DOHH2 (cell line): Measurements from ENCODE around the gene PCK2.
"Not testable (repeated sequence)": the region's sequence is repeated elsewhere in the genome, so short reads cannot be mapped to it uniquely, and the experiment has no call there.

Experiments used
- H3F3A ChIP-seq: fragments of 200-600 bp; sonication (generic), shearing (Covaris generic); 2 replicates; pipeline ENCODE4 v1.6.0; 2016; ENCODE audit warnings: antibody characterized with exemption, mild to moderate bottlenecking; ENCODE audit not compliant: control insufficient read depth, insufficient read depth
- H3K27ac ChIP-seq: fragments of 200-600 bp; sonication (generic); 2 replicates; pipeline ENCODE4 v1.5.1; 2014; ENCODE audit warnings: low read depth, mild to moderate bottlenecking, low read length, moderate library complexity
- H3K27me3 ChIP-seq: fragments of 200-600 bp; sonication (generic); 2 replicates; pipeline ENCODE4 v1.6.1; 2014; ENCODE audit warnings: mild to moderate bottlenecking, low read length, mixed read lengths; ENCODE audit not compliant: control insufficient read depth
- H3K36me3 ChIP-seq: fragments of 200-600 bp; sonication (generic); 2 replicates; pipeline ENCODE4 v1.6.1; 2014; ENCODE audit warnings: mild to moderate bottlenecking, low read length, moderate library complexity, mixed read lengths; ENCODE audit not compliant: control insufficient read depth
- H3K4me1 ChIP-seq: fragments of 200-600 bp; sonication (generic); 2 replicates; pipeline ENCODE4 v1.6.1; 2014; ENCODE audit warnings: mild to moderate bottlenecking, low read length, mixed read lengths; ENCODE audit not compliant: control insufficient read depth
- H3K4me2 ChIP-seq: fragments of 200-600 bp; sonication (generic); 2 replicates; pipeline ENCODE4 v1.6.0; 2014; ENCODE audit warnings: mild to moderate bottlenecking, low read length, moderate library complexity
- H3K4me3 ChIP-seq: fragments of 200-600 bp; sonication (generic); 2 replicates; pipeline ENCODE4 v1.5.1; 2014; ENCODE audit warnings: mild to moderate bottlenecking, low read length, mixed read lengths
- H3K79me2 ChIP-seq: fragments of 200-600 bp; sonication (generic); 2 replicates; pipeline ENCODE4 v1.6.1; 2014; ENCODE audit warnings: mild to moderate bottlenecking, low read length, mixed read lengths; ENCODE audit not compliant: control insufficient read depth
- H3K9me2 ChIP-seq: fragments of 200-600 bp; sonication (generic); replicated peaks from 2 replicates; pipeline ENCODE4 v1.6.1; 2014; ENCODE audit warnings: mild to moderate bottlenecking, low read length, mixed read lengths; ENCODE audit not compliant: control insufficient read depth
- H3K9me3 ChIP-seq: fragments of 200-600 bp; sonication (generic); 2 replicates; pipeline ENCODE4 v1.6.1; 2014; ENCODE audit warnings: antibody characterized with exemption, low read length, mixed read lengths; ENCODE audit not compliant: control insufficient read depth, insufficient read depth
- H4K20me1 ChIP-seq: fragments of 200-600 bp; sonication (generic); 2 replicates; pipeline ENCODE4 v1.6.0; 2014; ENCODE audit warnings: low read depth, mild to moderate bottlenecking, antibody characterized with exemption, low read length, moderate library complexity; ENCODE audit not compliant: control insufficient read depth, insufficient read depth
- EZH2phosphoT487 ChIP-seq: fragments of 200-600 bp; sonication (generic); IDR thresholded peaks from 2 replicates; pipeline ENCODE4 v1.6.1; 2017; ENCODE audit warnings: borderline replicate concordance, mild to moderate bottlenecking, antibody characterized with exemption, low read length, moderate library complexity, mixed read lengths
- TF ChIP-seq, protein P1 (sequence below): fragments of 200-600 bp; sonication (generic); IDR thresholded peaks from one replicate; pipeline ENCODE4 v1.5.1; 2014; ENCODE audit warnings: antibody characterized with exemption, mild to moderate bottlenecking, low read depth, low read length; ENCODE audit not compliant: poor library complexity, severe bottlenecking

PCK2 gene

DNA sequence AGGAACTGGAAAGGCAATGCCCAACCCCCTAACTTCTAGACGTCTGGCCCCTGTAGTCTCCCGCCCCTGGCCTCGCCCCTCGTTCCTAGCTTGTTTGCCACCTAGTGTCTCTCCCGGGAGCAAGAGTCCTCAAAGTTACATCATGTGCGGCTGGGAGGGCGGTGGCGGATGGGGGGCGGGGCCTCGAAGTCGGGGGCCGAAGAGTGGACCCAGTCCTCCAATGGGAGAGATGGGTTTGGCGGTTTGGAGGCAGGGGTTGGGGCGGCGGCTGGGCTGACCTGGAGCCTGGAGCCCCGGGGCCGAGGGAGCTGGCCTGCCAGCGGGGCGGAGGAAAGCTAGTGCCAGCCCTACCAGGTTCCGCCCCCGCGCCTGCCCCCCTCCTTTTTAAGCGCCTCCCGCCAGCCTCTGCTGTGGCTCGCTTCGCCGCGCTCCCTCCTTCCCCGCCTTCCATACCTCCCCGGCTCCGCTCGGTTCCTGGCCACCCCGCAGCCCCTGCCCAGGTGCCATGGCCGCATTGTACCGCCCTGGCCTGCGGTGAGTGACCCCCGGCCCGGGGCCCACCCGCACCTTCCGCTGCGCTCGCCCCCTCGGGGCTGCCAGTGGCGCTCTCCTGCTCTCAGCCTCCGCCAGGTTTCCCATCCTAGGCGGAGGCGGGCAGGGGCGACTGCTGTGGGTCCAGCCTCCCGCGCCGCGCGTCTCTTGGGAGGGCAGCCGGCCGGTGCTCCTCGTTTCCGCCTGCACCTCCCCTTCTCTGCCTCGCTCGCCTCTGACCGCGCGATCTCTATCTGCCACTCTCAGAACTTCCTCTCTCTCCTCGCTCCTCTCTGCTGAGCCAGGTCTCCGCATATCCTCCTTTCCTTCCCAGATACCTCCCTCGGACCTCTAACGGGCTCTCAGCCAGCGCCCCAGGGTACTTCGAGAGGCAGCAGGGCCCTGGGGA lies at the start of gene PCK2:
PCK2 (plus strand) TSS at position 411 of the 940 bp plus-strand sequence; CDS start at position 506, 95 bp downstream.
- TF ChIP-seq, protein P1, sequence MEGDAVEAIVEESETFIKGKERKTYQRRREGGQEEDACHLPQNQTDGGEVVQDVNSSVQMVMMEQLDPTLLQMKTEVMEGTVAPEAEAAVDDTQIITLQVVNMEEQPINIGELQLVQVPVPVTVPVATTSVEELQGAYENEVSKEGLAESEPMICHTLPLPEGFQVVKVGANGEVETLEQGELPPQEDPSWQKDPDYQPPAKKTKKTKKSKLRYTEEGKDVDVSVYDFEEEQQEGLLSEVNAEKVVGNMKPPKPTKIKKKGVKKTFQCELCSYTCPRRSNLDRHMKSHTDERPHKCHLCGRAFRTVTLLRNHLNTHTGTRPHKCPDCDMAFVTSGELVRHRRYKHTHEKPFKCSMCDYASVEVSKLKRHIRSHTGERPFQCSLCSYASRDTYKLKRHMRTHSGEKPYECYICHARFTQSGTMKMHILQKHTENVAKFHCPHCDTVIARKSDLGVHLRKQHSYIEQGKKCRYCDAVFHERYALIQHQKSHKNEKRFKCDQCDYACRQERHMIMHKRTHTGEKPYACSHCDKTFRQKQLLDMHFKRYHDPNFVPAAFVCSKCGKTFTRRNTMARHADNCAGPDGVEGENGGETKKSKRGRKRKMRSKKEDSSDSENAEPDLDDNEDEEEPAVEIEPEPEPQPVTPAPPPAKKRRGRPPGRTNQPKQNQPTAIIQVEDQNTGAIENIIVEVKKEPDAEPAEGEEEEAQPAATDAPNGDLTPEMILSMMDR: no peak
- TF ChIP-seq EZH2phosphoT487: no peak
- no peaks in the 10 kb centered on the region for H3K9me2 ChIP-seq
- H3K4me1 ChIP-seq: peaks cover 33% of the 10 kb centered on the region
- peak within 1 kb of the TSS; percentile 87 for H3K4me3 ChIP-seq
- H3K79me2 ChIP-seq: peaks cover 17% of the 10 kb centered on the region
- H3K27ac ChIP-seq: peak within 1 kb of the TSS; percentile 93
- H3K4me2 ChIP-seq: peak within 1 kb of the TSS; percentile 86
- H3K27me3 ChIP-seq: no peaks in the 10 kb centered on the region
- no peaks in the 10 kb centered on the region for H4K20me1 ChIP-seq
- H3K9me3 ChIP-seq: no peaks in the 10 kb centered on the region
- H3F3A ChIP-seq: peaks cover 14% of the 10 kb centered on the region
- peaks cover 32% of the 10 kb centered on the region for H3K36me3 ChIP-seq

DNA sequence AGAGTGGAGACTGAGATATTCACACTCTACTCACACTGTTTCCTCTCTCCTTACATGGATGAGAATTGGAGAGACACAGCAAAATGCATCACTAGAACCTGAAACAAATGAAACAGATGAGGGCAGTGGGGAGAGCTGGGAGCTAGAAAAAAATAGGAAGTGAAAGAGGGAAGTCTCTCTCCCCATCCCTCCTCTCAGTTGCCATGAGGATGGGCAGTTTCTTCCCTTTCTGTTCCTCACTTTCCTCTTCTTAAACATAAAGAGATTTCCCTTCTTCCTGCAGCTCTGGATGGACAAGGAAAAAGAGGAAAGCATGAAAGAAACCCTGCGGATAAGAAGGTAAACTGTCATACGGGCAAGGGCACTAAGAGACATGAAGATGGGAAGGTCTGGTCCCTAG lies 45.1 kb upstream of the PCK2 start:
- peak overlapping the region; percentile 1; the same call in 1 of the 2 replicates for H3K4me3 ChIP-seq
- peak overlapping the region; percentile 32 for H3K4me2 ChIP-seq
- H3K4me1 ChIP-seq: peaks cover 47% of the 10 kb centered on the region
- not testable (repeated sequence) for H3K36me3 ChIP-seq, H3F3A ChIP-seq, H3K79me2 ChIP-seq, H4K20me1 ChIP-seq, H3K9me3 ChIP-seq, H3K9me2 ChIP-seq
- 0 out of 2 replicates have a peak overlapping the region, but pooled peaks have one; percentile 6 for H3K27ac ChIP-seq
- H3K27me3 ChIP-seq: peaks cover 15% of the 10 kb centered on the region

DNA sequence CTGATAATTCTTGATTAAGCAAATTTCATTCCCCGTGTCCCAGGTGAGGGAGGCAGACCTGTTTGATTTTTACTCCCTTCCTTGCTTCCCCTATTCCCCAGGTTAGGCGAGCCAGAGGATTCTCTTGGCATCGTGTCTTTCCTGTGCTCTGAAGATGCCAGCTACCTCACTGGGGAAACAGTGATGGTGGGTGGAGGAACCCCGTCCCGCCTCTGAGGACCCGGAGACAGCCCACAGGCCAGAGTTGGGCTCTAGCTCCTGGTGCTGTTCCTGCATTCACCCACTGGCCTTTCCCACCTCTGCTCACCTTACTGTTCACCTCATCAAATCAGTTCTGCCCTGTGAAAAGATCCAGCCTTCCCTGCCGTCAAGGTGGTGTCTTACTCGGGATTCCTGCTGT lies 43.4 kb upstream of the PCK2 start:
- peaks cover 47% of the 10 kb centered on the region for H3K4me1 ChIP-seq

DNA sequence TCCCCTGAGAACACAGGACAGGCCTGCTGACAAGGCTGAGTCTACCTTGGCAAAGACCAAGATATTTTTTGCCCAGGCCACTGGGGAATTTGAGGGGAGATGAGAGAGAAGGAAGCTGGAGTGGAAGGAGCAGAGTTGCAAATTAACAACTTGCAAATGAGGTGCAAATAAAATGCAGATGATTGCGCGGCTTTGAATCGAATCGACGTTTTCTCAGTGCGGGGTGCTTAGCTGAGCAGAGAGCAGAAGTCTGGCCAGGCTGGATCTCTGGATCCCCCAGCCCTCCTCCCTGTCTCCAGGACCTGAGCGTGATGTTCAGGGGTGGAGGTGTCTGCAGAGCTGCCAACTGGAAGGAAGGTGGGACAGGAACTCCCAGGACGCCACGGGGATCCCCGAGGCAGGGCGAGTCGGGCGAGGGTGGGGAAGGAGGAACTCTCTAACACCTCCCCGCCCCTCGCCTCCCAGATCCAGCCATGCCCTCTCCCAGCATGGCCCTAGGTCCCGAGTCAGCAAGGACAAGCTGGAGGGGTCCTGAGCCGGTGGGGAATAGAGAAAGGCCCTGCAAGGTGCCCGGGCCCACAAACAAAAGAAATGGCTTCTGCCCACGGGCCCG lies 42.8 kb upstream of the PCK2 start:
- TF ChIP-seq EZH2phosphoT487: no peak
- TF ChIP-seq, protein P1: no peak
- H3K27ac ChIP-seq: peak overlapping the region; percentile 0; the same call in 1 of the 2 replicates
- H3K4me3 ChIP-seq: peak overlapping the region; percentile 80

More for the DNA sequence above, 43.4 kb upstream of the PCK2 start:
- H4K20me1 ChIP-seq, H3F3A ChIP-seq, H3K79me2 ChIP-seq, H3K9me2 ChIP-seq, H3K9me3 ChIP-seq, H3K27ac ChIP-seq, H3K36me3 ChIP-seq: not testable (repeated sequence)
- H3K4me2 ChIP-seq: peak overlapping the region; percentile 96
- peak overlapping the region; percentile 80 for H3K4me3 ChIP-seq
- peaks cover 15% of the 10 kb centered on the region for H3K27me3 ChIP-seq

More for the DNA sequence above, 42.8 kb upstream of the PCK2 start:
- Histone ChIP-seq H3K9me2 (no peaks in the 10 kb centered on the region), H4K20me1 (no peaks in the 10 kb centered on the region), H3K4me2 (peak overlapping the region; percentile 96), H3F3A (peaks cover 9% of the 10 kb centered on the region), H3K79me2 (no peaks in the 10 kb centered on the region), H3K36me3 (no peaks in the 10 kb centered on the region), H3K9me3 (no peaks in the 10 kb centered on the region), H3K27me3 (peaks cover 15% of the 10 kb centered on the region), H3K4me1 (peaks cover 47% of the 10 kb centered on the region)
